HCT116 (cell line): Measurements from ENCODE around the gene SNX9. TPM values are rescaled to one million over a fixed set of nuclear protein-coding genes. Genes with fewer than 3 reads are reported as not detected.

Experiments
- ATAC-seq: fragments of 200-7000 bp; cut with Tn5 transposase; 2 replicates; pipeline ENCODE4 v1.9.1; 2020; ENCODE audit warnings: mild to moderate bottlenecking, moderate library complexity
- BruUV-seq: library from RNA; stranded (reverse); fragments of 400-500 nt; replicated peaks from 2 replicates; lab custom pipeline; 2021; lab: Mats Ljungman, UMichigan
- CTCF ChIA-PET: fragments of 300-600 bp; sonication (Branson Sonifier 250); formaldehyde crosslinking; loops from one replicate; lab custom pipeline; 2021; ENCODE audit warnings: antibody characterized with exemption; lab: Charles Lee
- POLR2A ChIA-PET: fragments of 300-600, 350-600 bp; sonication (Branson Sonifier 250); formaldehyde crosslinking; loops from one replicate; lab custom pipeline; 2021; ENCODE audit warnings: antibody characterized with exemption; lab: Charles Lee
- RAD21 ChIA-PET, 2 experiments: fragments of 300-600 bp; sonication (Branson Sonifier 250); formaldehyde crosslinking; loops; one replicate each; lab custom pipeline; 2023; ENCODE audit warnings: low total read pairs in 2 of 2; ENCODE audit not compliant: uncharacterized antibody in 2 of 2, unreplicated experiment in 2 of 2, low non-redundant PET in 1 of 2; lab: Charles Lee
- DNase-seq: peaks from one replicate; pipeline ENCODE4 v3.0.0-alpha.2; 2010; ENCODE audit warnings: low read depth, low spot score
- H2AFZ ChIP-seq: fragments of 200-600 bp; shearing (Covaris generic), sonication (generic); 2 replicates; pipeline ENCODE4 v1.6.1; 2017; ENCODE audit warnings: low read depth, mixed run types, mixed read lengths, antibody characterized with exemption, low read length; ENCODE audit not compliant: poor library complexity, severe bottlenecking
- H3K27ac ChIP-seq: 2 replicates; pipeline ENCODE4 v1.5.1; 2012; ENCODE audit warnings: low read depth, low read length
- H3K27me3 ChIP-seq: fragments of 200-600 bp; sonication (generic); 2 replicates; pipeline ENCODE4 v1.6.1; 2016; ENCODE audit warnings: mixed run types, low read length, mixed read lengths; ENCODE audit not compliant: insufficient read depth
- H3K36me3 ChIP-seq, 2 experiments: fragments of 200-500 bp in 1 of 2; fragments of 200-600 bp in 1 of 2; sonication (Bioruptor generic) in 1 of 2; sonication (generic) in 1 of 2; 2 replicates each; pipeline versions ENCODE4 v1.5.1 to v1.6.1; 2014 to 2016; ENCODE audit warnings: low read length in 2 of 2, inconsistent platforms in 1 of 2, mixed read lengths in 1 of 2, mixed run types in 1 of 2; ENCODE audit not compliant: insufficient read depth in 2 of 2, control insufficient read depth in 1 of 2
- H3K4me1 ChIP-seq, 2 experiments: fragments of 200-600 bp in 1 of 2; sonication (generic) in 1 of 2; 2 replicates each; pipeline versions ENCODE4 v1.5.1 to v1.6.1; 2012 to 2017; ENCODE audit warnings: low read length in 2 of 2, inconsistent platforms in 1 of 2, mild to moderate bottlenecking in 1 of 2, mixed read lengths in 1 of 2, mixed run types in 1 of 2, moderate library complexity in 1 of 2; ENCODE audit not compliant: insufficient read depth in 2 of 2, control insufficient read depth in 1 of 2
- H3K4me2 ChIP-seq: fragments of 200-600 bp; sonication (generic); 2 replicates; pipeline ENCODE4 v1.6.1; 2017; ENCODE audit warnings: mixed run types, low read length, mixed read lengths
- H3K4me3 ChIP-seq, 2 experiments: fragments of 200-600 bp in 1 of 2; sonication (generic) in 1 of 2; replicated peaks in 1 of 2; 2 replicates each; pipeline ENCODE4 v1.5.1; 2011 to 2016; ENCODE audit warnings: low read length in 2 of 2, control low read depth in 1 of 2, low read depth in 1 of 2, mild to moderate bottlenecking in 1 of 2, mixed read lengths in 1 of 2, mixed run types in 1 of 2
- H3K79me2 ChIP-seq: fragments of 200-600 bp; sonication (generic); 2 replicates; pipeline ENCODE4 v1.6.1; 2017; ENCODE audit warnings: mild to moderate bottlenecking, mixed run types, low read length, moderate library complexity, mixed read lengths; ENCODE audit not compliant: insufficient read depth
- H3K9ac ChIP-seq: fragments of 200-600 bp; sonication (generic); 2 replicates; pipeline ENCODE4 v1.6.1; 2016; ENCODE audit warnings: low read length, mixed read lengths
- H3K9me2 ChIP-seq: fragments of 200-600 bp; sonication (generic), shearing (Covaris generic); 2 replicates; pipeline ENCODE4 v1.6.1; 2017; ENCODE audit warnings: mixed run types, mild to moderate bottlenecking, moderate library complexity; ENCODE audit not compliant: insufficient read depth
- H3K9me3 ChIP-seq, 2 experiments: fragments of 200-500 bp in 1 of 2; fragments of 200-600 bp in 1 of 2; sonication (Bioruptor generic) in 1 of 2; sonication (generic) in 1 of 2; 2 replicates each; pipeline ENCODE4 v1.6.1; 2014 to 2017; ENCODE audit warnings: low read length in 2 of 2, mixed read lengths in 2 of 2, inconsistent platforms in 1 of 2, low read depth in 1 of 2, mild to moderate bottlenecking in 1 of 2, mixed run types in 1 of 2, moderate library complexity in 1 of 2; ENCODE audit not compliant: control insufficient read depth in 1 of 2, insufficient read depth in 1 of 2
- H4K20me1 ChIP-seq: fragments of 200-600 bp; sonication (generic), shearing (Covaris generic); 2 replicates; pipeline ENCODE4 v1.6.1; 2017; ENCODE audit warnings: mixed run types, mild to moderate bottlenecking, moderate library complexity; ENCODE audit not compliant: insufficient read depth
- EGR1 ChIP-seq: IDR thresholded peaks from 2 replicates; pipeline ENCODE4 v1.6.1; 2012; ENCODE audit warnings: low read depth
- ELF1 ChIP-seq: IDR thresholded peaks from 2 replicates; pipeline ENCODE4 v1.6.1; 2012; ENCODE audit warnings: low read depth, borderline replicate concordance
- EZH2phosphoT487 ChIP-seq: fragments of 200-600 bp; IDR thresholded peaks from 2 replicates; pipeline ENCODE4 v1.6.1; 2018; ENCODE audit warnings: antibody characterized with exemption, borderline replicate concordance
- JUND ChIP-seq: IDR thresholded peaks from 2 replicates; pipeline ENCODE4 v1.6.1; 2012
- POLR2A ChIP-seq: IDR thresholded peaks from 2 replicates; pipeline ENCODE4 v1.7.0; 2011; ENCODE audit warnings: borderline replicate concordance; ENCODE audit not compliant: insufficient read depth, insufficient read length; ENCODE audit errors: extremely low read depth
- RAD21 ChIP-seq: IDR thresholded peaks from 2 replicates; pipeline ENCODE4 v1.6.1; 2012; ENCODE audit warnings: low read depth, mild to moderate bottlenecking
- SIN3A ChIP-seq: IDR thresholded peaks from 2 replicates; pipeline ENCODE4 v1.6.1; 2012; ENCODE audit warnings: low read depth
- SP1 ChIP-seq: IDR thresholded peaks from 2 replicates; pipeline ENCODE4 v1.6.1; 2012; ENCODE audit warnings: low read depth
- SRF ChIP-seq: IDR thresholded peaks from 2 replicates; pipeline ENCODE4 v1.6.1; 2012; ENCODE audit warnings: low read depth
- TCF7L2 ChIP-seq: IDR thresholded peaks from 2 replicates; pipeline ENCODE4 v1.7.0; 2011; ENCODE audit warnings: borderline replicate concordance, inconsistent platforms; ENCODE audit not compliant: insufficient read depth, insufficient read length; ENCODE audit errors: extremely low read depth
- YY1 ChIP-seq: IDR thresholded peaks from 2 replicates; pipeline ENCODE4 v1.6.1; 2011; ENCODE audit warnings: low read length, low read depth, moderate library complexity, mild to moderate bottlenecking; ENCODE audit not compliant: insufficient replicate concordance; ENCODE audit errors: extremely low read depth
- ZFX ChIP-seq: fragments of 450-650 bp; IDR thresholded peaks from 2 replicates; pipeline ENCODE4 v1.6.1; 2017
- ZNF274 ChIP-seq: fragments of 200-500 bp; sonication (Bioruptor generic); IDR thresholded peaks from 2 replicates; pipeline ENCODE4 v1.6.1; 2014; ENCODE audit warnings: mild to moderate bottlenecking, low read depth, low read length, inconsistent platforms
- intact Hi-C: fragments of 100-400 bp; cut with micrococcal nuclease; formaldehyde crosslinking; loops from 2 replicates; pipeline ENCODE4 v1.10.0; 2022
- total RNA-seq: library from RNA; stranded (reverse); gene quantifications from one replicate; pipeline ENCODE4 v1.2.1, GENCODE V29; 2021; ENCODE audit not compliant: unreplicated experiment
- TF ChIP-seq, protein P1 (sequence below): IDR thresholded peaks from 2 replicates; pipeline ENCODE4 v1.6.1; 2011; ENCODE audit warnings: mild to moderate bottlenecking, low read length, moderate library complexity; ENCODE audit not compliant: insufficient replicate concordance; ENCODE audit errors: extremely low read depth
- TF ChIP-seq, protein P2 (sequence below), 3 experiments: fragments of 200-600 bp in 1 of 3; sonication (generic) in 1 of 3; IDR thresholded peaks in 2 of 3; conservative IDR thresholded peaks in 1 of 3; 2 replicates each; pipeline ENCODE4 v1.5.1; 2012 to 2017; ENCODE audit warnings: low read depth in 2 of 3, low read length in 2 of 3, antibody characterized with exemption in 1 of 3, borderline replicate concordance in 1 of 3, control low read depth in 1 of 3, mild to moderate bottlenecking in 1 of 3, mixed read lengths in 1 of 3, mixed run types in 1 of 3, moderate library complexity in 1 of 3; ENCODE audit not compliant: insufficient read depth in 1 of 3
- TF ChIP-seq, protein P3 (sequence below): IDR thresholded peaks from 2 replicates; pipeline ENCODE4 v1.6.1; 2012
- TF ChIP-seq, protein P4 (sequence below): IDR thresholded peaks from 2 replicates; pipeline ENCODE4 v1.6.1; 2012; ENCODE audit warnings: low read depth

Gene SNX9
- total RNA-seq, 1 experiment from 2014 or later: 42.5 TPM

DNA sequence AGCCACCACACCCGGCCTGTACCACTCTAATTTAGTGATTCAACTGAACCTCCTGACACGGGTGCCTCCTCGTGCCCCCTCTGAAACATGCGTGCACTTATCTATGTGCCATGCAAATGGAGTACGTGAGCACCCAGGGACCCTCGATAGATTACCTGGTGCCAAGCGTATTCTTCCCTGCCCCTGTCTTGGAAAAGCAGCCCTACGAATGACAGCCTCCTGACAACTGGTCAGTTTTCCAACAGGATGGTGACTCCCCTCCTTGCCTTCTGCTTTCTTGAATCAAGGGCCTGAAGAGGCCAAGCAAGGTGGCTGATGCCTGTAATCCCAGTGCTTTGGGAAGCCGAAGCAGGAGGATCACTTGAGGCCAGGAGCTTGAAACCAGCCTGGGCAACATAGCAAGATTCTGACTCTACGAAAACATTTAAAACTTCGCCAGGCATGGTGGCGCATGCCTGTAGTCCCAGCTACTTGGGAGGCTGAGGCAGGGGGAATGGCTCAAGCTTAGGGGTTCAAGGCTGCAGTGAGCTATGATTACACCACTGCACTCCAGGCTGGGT, 133.2 kb downstream of the SNX9 start:
- Histone ChIP-seq H2AFZ (no peak overlapping the region), H3K79me2 (no peaks in the 10 kb centered on the region)
- POLR2A ChIA-PET: no interaction called here
- TF ChIP-seq, protein P1, sequence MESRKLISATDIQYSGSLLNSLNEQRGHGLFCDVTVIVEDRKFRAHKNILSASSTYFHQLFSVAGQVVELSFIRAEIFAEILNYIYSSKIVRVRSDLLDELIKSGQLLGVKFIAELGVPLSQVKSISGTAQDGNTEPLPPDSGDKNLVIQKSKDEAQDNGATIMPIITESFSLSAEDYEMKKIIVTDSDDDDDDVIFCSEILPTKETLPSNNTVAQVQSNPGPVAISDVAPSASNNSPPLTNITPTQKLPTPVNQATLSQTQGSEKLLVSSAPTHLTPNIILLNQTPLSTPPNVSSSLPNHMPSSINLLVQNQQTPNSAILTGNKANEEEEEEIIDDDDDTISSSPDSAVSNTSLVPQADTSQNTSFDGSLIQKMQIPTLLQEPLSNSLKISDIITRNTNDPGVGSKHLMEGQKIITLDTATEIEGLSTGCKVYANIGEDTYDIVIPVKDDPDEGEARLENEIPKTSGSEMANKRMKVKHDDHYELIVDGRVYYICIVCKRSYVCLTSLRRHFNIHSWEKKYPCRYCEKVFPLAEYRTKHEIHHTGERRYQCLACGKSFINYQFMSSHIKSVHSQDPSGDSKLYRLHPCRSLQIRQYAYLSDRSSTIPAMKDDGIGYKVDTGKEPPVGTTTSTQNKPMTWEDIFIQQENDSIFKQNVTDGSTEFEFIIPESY: no peak
- TF ChIP-seq, protein P2, sequence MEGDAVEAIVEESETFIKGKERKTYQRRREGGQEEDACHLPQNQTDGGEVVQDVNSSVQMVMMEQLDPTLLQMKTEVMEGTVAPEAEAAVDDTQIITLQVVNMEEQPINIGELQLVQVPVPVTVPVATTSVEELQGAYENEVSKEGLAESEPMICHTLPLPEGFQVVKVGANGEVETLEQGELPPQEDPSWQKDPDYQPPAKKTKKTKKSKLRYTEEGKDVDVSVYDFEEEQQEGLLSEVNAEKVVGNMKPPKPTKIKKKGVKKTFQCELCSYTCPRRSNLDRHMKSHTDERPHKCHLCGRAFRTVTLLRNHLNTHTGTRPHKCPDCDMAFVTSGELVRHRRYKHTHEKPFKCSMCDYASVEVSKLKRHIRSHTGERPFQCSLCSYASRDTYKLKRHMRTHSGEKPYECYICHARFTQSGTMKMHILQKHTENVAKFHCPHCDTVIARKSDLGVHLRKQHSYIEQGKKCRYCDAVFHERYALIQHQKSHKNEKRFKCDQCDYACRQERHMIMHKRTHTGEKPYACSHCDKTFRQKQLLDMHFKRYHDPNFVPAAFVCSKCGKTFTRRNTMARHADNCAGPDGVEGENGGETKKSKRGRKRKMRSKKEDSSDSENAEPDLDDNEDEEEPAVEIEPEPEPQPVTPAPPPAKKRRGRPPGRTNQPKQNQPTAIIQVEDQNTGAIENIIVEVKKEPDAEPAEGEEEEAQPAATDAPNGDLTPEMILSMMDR (IDR thresholded peaks at IDR 0.05 in 2 of 3, conservative IDR thresholded peaks at IDR 0.05 in 1 of 3; ENCODE audit: borderline replicate concordance in 1 of 3, insufficient read depth in 1 of 3, low read depth in 2 of 3, low read length in 2 of 3): no peak
- TF ChIP-seq EZH2phosphoT487 (no peak), SP1 (no peak), YY1 (no peak), POLR2A (no peak), ELF1 (no peak), ZNF274 (no peak), RAD21 (no peak), TCF7L2 (no peak), JUND (no peak), SRF (no peak), SIN3A (no peak), EGR1 (no peak), ZFX (no peak)
- TF ChIP-seq, protein P3, sequence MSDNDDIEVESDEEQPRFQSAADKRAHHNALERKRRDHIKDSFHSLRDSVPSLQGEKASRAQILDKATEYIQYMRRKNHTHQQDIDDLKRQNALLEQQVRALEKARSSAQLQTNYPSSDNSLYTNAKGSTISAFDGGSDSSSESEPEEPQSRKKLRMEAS: no peak
- TF ChIP-seq, protein P4, sequence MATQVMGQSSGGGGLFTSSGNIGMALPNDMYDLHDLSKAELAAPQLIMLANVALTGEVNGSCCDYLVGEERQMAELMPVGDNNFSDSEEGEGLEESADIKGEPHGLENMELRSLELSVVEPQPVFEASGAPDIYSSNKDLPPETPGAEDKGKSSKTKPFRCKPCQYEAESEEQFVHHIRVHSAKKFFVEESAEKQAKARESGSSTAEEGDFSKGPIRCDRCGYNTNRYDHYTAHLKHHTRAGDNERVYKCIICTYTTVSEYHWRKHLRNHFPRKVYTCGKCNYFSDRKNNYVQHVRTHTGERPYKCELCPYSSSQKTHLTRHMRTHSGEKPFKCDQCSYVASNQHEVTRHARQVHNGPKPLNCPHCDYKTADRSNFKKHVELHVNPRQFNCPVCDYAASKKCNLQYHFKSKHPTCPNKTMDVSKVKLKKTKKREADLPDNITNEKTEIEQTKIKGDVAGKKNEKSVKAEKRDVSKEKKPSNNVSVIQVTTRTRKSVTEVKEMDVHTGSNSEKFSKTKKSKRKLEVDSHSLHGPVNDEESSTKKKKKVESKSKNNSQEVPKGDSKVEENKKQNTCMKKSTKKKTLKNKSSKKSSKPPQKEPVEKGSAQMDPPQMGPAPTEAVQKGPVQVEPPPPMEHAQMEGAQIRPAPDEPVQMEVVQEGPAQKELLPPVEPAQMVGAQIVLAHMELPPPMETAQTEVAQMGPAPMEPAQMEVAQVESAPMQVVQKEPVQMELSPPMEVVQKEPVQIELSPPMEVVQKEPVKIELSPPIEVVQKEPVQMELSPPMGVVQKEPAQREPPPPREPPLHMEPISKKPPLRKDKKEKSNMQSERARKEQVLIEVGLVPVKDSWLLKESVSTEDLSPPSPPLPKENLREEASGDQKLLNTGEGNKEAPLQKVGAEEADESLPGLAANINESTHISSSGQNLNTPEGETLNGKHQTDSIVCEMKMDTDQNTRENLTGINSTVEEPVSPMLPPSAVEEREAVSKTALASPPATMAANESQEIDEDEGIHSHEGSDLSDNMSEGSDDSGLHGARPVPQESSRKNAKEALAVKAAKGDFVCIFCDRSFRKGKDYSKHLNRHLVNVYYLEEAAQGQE: no peak
- TF ChIP-seq, all 23 proteins: peak for 0
- RAD21 ChIA-PET: no interaction called here
- no TSS peak for BruUV-seq
- Histone ChIP-seq H3K9me2 (no peaks in the 10 kb centered on the region), H3K9me3 (peaks cover 4 to 11% of the 10 kb centered on the region in 2 experiments; a peak in 3 of 4 replicates), H4K20me1 (no peaks in the 10 kb centered on the region), H3K4me1 (peaks cover 12 to 30% of the 10 kb centered on the region in 2 experiments; a peak in 3 of 4 replicates), H3K4me2 (no peak overlapping the region), H3K4me3 (no peak overlapping the region), H3K9ac (no peak overlapping the region), H3K36me3 (no peaks in the 10 kb centered on the region), H3K27me3 (no peaks in the 10 kb centered on the region), H3K27ac (no peak overlapping the region)
- intact Hi-C loops: loop anchor here (10.0 kb wide), 1 partner anchor 291 kb away; no protein-coding TSS in a partner anchor
- no peak for DNase-seq
- CTCF ChIA-PET: no interaction called here
- no peak for ATAC-seq
